Measurements from ENCODE around the gene TDRD10.

TDRD10 gene

DNA sequence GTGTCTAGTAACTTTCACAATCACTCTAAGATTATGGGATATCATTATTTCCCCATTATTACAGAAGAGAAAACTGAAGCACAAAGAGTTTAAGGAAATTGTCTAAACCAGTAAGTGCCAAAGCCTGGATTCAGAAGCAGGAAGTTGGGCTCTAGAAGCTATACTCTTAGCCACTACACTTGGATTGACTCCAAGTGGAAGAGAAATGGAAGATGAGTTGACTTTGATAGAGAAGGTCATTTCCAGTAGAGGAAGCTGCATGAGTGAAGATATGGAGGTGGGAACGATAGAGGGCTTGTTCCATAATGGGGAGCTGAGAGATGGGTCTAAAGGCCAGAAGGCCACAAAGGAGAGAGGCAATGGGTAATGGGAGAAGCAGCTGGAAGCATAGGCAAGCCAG, 11.7 kb upstream of the TDRD10 start:
- H3K36me3 Mint-ChIP-seq (ENCODE audit: low read depth): no peaks in the 10 kb centered on the region
- TF ChIP-seq, protein P1, sequence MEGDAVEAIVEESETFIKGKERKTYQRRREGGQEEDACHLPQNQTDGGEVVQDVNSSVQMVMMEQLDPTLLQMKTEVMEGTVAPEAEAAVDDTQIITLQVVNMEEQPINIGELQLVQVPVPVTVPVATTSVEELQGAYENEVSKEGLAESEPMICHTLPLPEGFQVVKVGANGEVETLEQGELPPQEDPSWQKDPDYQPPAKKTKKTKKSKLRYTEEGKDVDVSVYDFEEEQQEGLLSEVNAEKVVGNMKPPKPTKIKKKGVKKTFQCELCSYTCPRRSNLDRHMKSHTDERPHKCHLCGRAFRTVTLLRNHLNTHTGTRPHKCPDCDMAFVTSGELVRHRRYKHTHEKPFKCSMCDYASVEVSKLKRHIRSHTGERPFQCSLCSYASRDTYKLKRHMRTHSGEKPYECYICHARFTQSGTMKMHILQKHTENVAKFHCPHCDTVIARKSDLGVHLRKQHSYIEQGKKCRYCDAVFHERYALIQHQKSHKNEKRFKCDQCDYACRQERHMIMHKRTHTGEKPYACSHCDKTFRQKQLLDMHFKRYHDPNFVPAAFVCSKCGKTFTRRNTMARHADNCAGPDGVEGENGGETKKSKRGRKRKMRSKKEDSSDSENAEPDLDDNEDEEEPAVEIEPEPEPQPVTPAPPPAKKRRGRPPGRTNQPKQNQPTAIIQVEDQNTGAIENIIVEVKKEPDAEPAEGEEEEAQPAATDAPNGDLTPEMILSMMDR (IDR thresholded peaks at IDR 0.05): no peak
- no peak overlapping the region for H3K4me3 Mint-ChIP-seq
- no peak overlapping the region for H3K27ac Mint-ChIP-seq
- H3K9me3 Mint-ChIP-seq: no peaks in the 10 kb centered on the region
- peaks cover 12% of the 10 kb centered on the region for H3K27me3 Mint-ChIP-seq (ENCODE audit: low read depth, poor library complexity)
- peaks cover 51% of the 10 kb centered on the region for H3K4me1 Mint-ChIP-seq
- DNase-seq: no peak

DNA sequence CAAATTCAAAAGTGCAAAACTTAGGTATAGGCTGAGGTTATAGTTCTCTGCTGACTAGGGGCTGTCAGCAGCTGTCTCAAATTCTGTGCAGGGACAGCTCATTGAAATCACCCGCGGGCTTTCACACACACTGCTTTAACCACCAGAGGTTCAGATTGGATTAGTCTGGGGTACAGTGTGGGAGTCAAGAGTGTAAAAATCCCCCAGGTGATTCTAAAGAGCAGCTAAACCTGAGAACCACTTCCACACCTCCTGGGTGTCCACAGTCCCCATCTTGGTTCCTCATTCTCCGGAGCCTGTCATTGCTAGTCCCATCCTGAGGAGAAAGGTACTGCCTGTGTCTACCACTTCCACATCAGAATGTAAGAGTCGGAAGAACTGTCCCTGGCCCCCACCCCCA, 9.9 kb upstream of the TDRD10 start:
- Mint-ChIP-seq H3K36me3 (ENCODE audit: low read depth) (no peaks in the 10 kb centered on the region), H3K27ac (no peak overlapping the region), H3K4me1 (peaks cover 59% of the 10 kb centered on the region), H3K27me3 (ENCODE audit: low read depth, poor library complexity) (peaks cover 13% of the 10 kb centered on the region), H3K9me3 (no peaks in the 10 kb centered on the region), H3K4me3 (no peak overlapping the region)
- TF ChIP-seq, protein P1 (IDR thresholded peaks at IDR 0.05): no peak
- no peak for DNase-seq

DNA sequence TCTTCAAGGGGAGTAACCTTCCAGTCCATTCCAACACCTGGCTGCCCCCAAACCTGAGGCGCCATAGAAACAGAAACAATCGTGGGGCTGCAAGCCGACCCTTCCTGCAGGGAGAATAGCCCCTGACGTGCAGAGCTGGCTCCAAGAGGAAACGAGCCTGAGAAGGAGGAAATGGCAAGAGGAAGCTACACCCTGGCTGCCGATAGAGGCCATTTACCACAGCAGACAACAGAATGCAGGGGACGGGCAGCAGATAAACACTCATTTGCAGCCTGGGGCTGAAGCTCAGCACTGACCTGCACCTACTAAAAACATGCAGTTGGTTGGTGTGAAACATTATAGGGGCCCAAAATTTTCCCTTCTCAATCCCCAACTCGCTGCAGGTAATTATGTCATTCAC, 8.7 kb upstream of the TDRD10 start:
- DNase-seq: no peak
- no peaks in the 10 kb centered on the region for H3K36me3 Mint-ChIP-seq (ENCODE audit: low read depth)
- no peaks in the 10 kb centered on the region for H3K9me3 Mint-ChIP-seq
- no peak overlapping the region for H3K27ac Mint-ChIP-seq
- no peak overlapping the region for H3K4me3 Mint-ChIP-seq
- H3K27me3 Mint-ChIP-seq (ENCODE audit: low read depth, poor library complexity): peaks cover 17% of the 10 kb centered on the region
- TF ChIP-seq, protein P1 (IDR thresholded peaks at IDR 0.05): no peak
- H3K4me1 Mint-ChIP-seq: peaks cover 65% of the 10 kb centered on the region

DNA sequence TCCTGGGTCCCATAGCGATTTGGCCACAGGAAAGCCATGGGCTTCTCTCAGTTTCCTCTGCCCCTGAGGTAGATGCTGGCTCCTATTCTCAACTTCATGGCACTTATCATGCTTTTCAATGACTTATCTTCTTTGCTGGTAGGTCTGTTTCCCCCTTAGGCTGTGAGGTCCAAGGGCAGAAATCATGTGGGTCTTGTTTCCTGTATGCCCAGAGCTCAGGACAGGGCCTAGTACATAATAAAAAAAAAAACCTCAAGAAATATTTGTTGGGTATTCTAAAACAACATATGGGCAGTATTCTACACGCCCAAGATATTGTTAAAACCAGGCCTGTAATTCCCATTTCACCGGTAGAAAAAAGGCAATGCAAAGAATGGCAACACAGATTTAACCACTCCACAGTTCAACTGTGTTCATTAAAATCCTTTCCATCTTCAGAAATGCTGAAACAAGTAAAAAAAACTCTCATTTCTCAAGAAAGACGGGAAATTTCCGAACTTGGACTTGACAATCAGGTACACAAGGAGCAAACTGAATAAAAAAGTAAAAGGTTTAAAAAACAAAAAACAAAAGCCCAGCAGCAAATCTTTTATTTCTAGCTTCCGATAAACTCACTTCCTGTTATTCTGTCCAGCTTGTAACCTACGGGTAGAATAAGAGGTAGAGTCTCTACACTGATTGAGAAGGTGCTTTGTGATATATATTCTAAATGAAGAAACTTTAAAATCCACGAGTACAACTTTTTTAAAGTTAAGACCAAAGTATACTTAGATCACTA, 6.3 kb upstream of the TDRD10 start:
- DNase-seq: no peak
- Mint-ChIP-seq H3K27me3 (ENCODE audit: low read depth, poor library complexity) (peaks cover 40% of the 10 kb centered on the region), H3K4me1 (peaks cover 55% of the 10 kb centered on the region), H3K27ac (no peak overlapping the region), H3K36me3 (ENCODE audit: low read depth) (no peaks in the 10 kb centered on the region), H3K9me3 (peaks cover 6% of the 10 kb centered on the region), H3K4me3 (no peak overlapping the region)
- TF ChIP-seq, protein P1 (IDR thresholded peaks at IDR 0.05): no peak

DNA sequence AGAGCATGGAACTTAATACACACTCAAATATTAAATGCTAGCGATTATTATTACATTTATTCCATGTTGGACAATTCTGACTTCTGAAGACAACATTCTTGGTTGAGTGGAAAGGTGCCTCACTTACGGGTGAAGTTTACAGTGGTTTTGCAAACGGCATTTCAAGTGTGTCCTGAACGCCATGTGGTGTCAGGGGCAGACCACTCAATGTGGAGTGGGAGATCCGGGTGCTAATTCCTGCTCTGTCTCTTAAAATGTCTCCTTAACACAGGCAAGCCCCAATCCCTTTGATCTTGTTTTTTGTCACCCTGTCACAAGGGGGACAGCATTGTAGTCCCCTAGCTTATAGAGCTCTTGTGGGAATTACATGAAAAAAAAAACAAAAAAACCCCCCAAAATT, 5.6 kb upstream of the TDRD10 start:
- no peak for DNase-seq
- Mint-ChIP-seq H3K4me1 (peaks cover 56% of the 10 kb centered on the region), H3K27me3 (ENCODE audit: low read depth, poor library complexity) (peaks cover 42% of the 10 kb centered on the region)

More for the DNA sequence above, 5.6 kb upstream of the TDRD10 start:
- TF ChIP-seq, protein P1 (IDR thresholded peaks at IDR 0.05): no peak
- H3K27ac Mint-ChIP-seq: peak overlapping the region; percentile 52
- peaks cover 7% of the 10 kb centered on the region for H3K9me3 Mint-ChIP-seq
- no peaks in the 10 kb centered on the region for H3K36me3 Mint-ChIP-seq (ENCODE audit: low read depth)
- H3K4me3 Mint-ChIP-seq: no peak overlapping the region

Measured in nephron progenitor cell (in vitro differentiated cells).